ENCODE results near the gene IQSEC1. TPM values are rescaled to one million over a fixed set of nuclear protein-coding genes. Genes with fewer than 3 reads are reported as not detected.

The IQSEC1 gene
- polyA plus RNA-seq, 1 donor (not counting 4 experiments of a cell fraction or from before 2014, with no cell fraction given), result 2.8 TPM

DNA sequence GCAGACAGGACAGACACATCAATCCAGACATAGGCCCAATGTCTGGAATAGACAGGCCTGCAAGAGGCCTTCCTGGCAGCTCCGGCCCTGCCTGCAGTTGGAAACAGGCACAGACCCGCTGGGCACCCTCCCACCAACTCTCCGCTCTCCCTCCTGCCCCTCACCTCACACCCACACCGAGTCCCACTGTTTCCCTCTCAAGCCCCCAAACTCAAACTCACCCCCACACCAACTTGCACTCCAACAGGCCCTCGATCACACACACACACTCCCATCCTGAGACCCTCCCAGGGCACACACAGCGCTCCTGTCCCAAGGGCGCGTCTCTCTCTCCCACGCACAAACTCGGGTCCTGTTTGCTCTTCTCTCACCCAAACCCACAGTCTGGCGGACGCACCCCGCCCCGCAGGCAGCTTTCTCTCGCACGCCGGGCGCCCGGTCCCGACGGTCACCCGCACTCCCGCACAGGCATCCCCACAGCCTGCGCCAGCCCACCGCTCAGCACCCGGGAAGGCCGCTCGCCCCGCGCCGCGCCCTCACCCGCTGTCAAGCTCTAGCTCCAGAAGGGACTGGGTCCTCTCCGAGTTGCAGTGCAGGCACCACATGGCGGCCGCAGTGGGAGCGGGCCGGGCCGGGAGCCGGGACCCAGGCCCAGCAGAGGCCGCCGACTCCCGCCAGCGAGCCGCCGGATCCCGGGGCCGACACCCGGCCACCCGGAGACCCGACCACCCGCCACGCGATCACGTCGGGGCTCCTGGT lies 106.2 kb downstream of the IQSEC1 start:
- H3K27ac ChIP-seq (ENCODE audit: control insufficient read depth, insufficient read depth, low read length), result peak overlapping the region; percentile 65
- dilution Hi-C loops (cut with MboI; ENCODE audit: extremely low pct_ligation_motif_present, low sequenced_read_pairs), result no loop called here
- no peak for FAIRE-seq

DNA sequence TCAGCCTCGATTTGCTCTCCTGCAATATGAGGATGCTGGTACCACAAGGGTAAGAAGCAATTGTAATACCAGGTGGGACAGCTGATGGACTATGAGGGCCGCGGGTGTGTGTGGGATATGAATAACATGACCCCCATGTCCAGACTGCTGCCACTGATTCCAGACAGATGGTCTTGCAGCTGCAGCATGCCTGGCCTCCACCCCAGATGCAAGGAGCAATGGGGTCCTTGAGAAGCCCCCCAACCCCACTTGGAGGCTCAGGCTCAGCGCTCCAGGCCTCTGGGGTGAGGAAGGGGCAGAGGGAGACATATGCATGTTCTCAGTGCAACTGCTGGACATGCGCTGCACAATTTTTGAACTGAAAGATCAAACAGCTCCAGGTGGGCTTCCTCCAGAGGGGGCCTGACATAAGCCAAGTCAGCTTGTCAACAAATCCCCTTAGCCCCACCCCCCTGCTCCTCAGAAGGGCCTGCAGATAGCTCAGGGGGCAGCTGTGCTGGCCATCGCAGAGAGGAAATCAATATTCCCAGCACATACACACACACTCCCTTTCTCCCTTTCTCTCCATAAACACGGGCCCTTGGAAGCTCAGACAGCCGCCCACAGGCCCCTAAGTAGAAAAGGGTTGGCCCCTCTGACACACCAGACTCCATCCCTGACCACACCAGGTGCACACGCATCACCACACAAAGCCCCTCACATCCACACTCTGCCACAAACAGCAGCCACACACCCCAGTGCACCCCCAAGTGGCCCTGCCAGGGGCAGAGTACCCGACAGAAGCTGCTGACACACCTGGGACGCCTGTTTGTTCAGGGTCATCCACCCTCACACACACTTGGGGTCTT lies 107.0 kb downstream of the IQSEC1 start:
- Histone ChIP-seq H3K4me1 (ENCODE audit: control insufficient read depth, extremely low read depth, insufficient read depth, low read length) (peaks cover 9% of the 10 kb centered on the region), H3K4me2 (ENCODE audit: control insufficient read depth, extremely low read depth, insufficient read depth, low read depth, low read length) (peak overlapping the region; percentile 90), H3K27ac (ENCODE audit: control insufficient read depth, insufficient read depth, low read length) (peak overlapping the region; percentile 65), H3K79me2 (ENCODE audit: control insufficient read depth, insufficient read depth, low read length) (peaks cover 25% of the 10 kb centered on the region), H3K9ac (ENCODE audit: control insufficient read depth, extremely low read depth, insufficient read depth, low read length) (peak overlapping the region; percentile 83), H3K27me3 (ENCODE audit: control insufficient read depth, extremely low read depth, insufficient read depth, low read length) (peaks cover 6% of the 10 kb centered on the region), H3K4me3 (ENCODE audit: control insufficient read depth in 2 of 3, extremely low read depth in 1 of 3, insufficient read depth in 2 of 3, low read depth in 1 of 3, low read length in 3 of 3) (peak overlapping the region; percentile 69 to 84 (median 83)), H3K9me1 (ENCODE audit: control insufficient read depth, extremely low read depth, insufficient read depth, low read length) (peaks cover 3% of the 10 kb centered on the region), H3K9me3 (ENCODE audit: control insufficient read depth, low read depth, low read length) (no peaks in the 10 kb centered on the region), H2AFZ (ENCODE audit: control insufficient read depth, low read length) (no peak overlapping the region), H3K36me3 (ENCODE audit: control insufficient read depth in 2 of 2, extremely low read depth in 1 of 2, insufficient read depth in 2 of 2, low read length in 2 of 2) (peaks cover 0 to 7% of the 10 kb centered on the region in 2 experiments), H4K20me1 (ENCODE audit: control insufficient read depth, extremely low read depth, insufficient read depth, low read length) (peaks cover 5% of the 10 kb centered on the region)
- no peak for TF ChIP-seq EZH2 (IDR thresholded peaks at IDR 0.05; ENCODE audit: low read length)
- TF ChIP-seq, protein P1, sequence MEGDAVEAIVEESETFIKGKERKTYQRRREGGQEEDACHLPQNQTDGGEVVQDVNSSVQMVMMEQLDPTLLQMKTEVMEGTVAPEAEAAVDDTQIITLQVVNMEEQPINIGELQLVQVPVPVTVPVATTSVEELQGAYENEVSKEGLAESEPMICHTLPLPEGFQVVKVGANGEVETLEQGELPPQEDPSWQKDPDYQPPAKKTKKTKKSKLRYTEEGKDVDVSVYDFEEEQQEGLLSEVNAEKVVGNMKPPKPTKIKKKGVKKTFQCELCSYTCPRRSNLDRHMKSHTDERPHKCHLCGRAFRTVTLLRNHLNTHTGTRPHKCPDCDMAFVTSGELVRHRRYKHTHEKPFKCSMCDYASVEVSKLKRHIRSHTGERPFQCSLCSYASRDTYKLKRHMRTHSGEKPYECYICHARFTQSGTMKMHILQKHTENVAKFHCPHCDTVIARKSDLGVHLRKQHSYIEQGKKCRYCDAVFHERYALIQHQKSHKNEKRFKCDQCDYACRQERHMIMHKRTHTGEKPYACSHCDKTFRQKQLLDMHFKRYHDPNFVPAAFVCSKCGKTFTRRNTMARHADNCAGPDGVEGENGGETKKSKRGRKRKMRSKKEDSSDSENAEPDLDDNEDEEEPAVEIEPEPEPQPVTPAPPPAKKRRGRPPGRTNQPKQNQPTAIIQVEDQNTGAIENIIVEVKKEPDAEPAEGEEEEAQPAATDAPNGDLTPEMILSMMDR (optimal IDR thresholded peaks at IDR 0.05 in 1 of 3, IDR thresholded peaks at IDR 0.05 in 1 of 3, conservative IDR thresholded peaks at IDR 0.05 in 1 of 3; ENCODE audit: extremely low read depth in 1 of 3, insufficient read depth in 2 of 3, low read length in 3 of 3), result peak in 1 of 3 experiments; percentile 28
- peak; percentile 5 for FAIRE-seq
- DNase-seq (ENCODE audit: low read depth, low spot score), result no peak
- dilution Hi-C loops (cut with MboI; ENCODE audit: extremely low pct_ligation_motif_present, low sequenced_read_pairs), result no loop called here

More for the DNA sequence above, 106.2 kb downstream of the IQSEC1 start:
- H3K27me3 ChIP-seq (ENCODE audit: control insufficient read depth, extremely low read depth, insufficient read depth, low read length), result peaks cover 6% of the 10 kb centered on the region
- TF ChIP-seq EZH2 (IDR thresholded peaks at IDR 0.05; ENCODE audit: low read length), result no peak
- TF ChIP-seq, protein P1 (optimal IDR thresholded peaks at IDR 0.05 in 1 of 3, IDR thresholded peaks at IDR 0.05 in 1 of 3, conservative IDR thresholded peaks at IDR 0.05 in 1 of 3; ENCODE audit: extremely low read depth in 1 of 3, insufficient read depth in 2 of 3, low read length in 3 of 3), result no peak
- peaks cover 9% of the 10 kb centered on the region for H3K4me1 ChIP-seq (ENCODE audit: control insufficient read depth, extremely low read depth, insufficient read depth, low read length)
- H3K36me3 ChIP-seq (ENCODE audit: control insufficient read depth in 2 of 2, extremely low read depth in 1 of 2, insufficient read depth in 2 of 2, low read length in 2 of 2), result peaks cover 0 to 7% of the 10 kb centered on the region in 2 experiments
- peaks cover 3% of the 10 kb centered on the region for H3K9me1 ChIP-seq (ENCODE audit: control insufficient read depth, extremely low read depth, insufficient read depth, low read length)
- no peaks in the 10 kb centered on the region for H3K9me3 ChIP-seq (ENCODE audit: control insufficient read depth, low read depth, low read length)
- peak overlapping the region; percentile 69 to 84 (median 83) for H3K4me3 ChIP-seq (ENCODE audit: control insufficient read depth in 2 of 3, extremely low read depth in 1 of 3, insufficient read depth in 2 of 3, low read depth in 1 of 3, low read length in 3 of 3)
- peak overlapping the region; percentile 83 for H3K9ac ChIP-seq (ENCODE audit: control insufficient read depth, extremely low read depth, insufficient read depth, low read length)
- peaks cover 19% of the 10 kb centered on the region for H3K79me2 ChIP-seq (ENCODE audit: control insufficient read depth, insufficient read depth, low read length)
- no peak for DNase-seq (ENCODE audit: low read depth, low spot score)
- peaks cover 5% of the 10 kb centered on the region for H4K20me1 ChIP-seq (ENCODE audit: control insufficient read depth, extremely low read depth, insufficient read depth, low read length)
- H2AFZ ChIP-seq (ENCODE audit: control insufficient read depth, low read length), result peak overlapping the region; percentile 52
- H3K4me2 ChIP-seq (ENCODE audit: control insufficient read depth, extremely low read depth, insufficient read depth, low read depth, low read length), result peak overlapping the region; percentile 90
